Activated CD8-positive, alpha-beta T cell treated with anti-CD3 and anti-CD28 coated beads, Interleukin-2, amount 10 ng/mL, durations not matched to agents 7 days and 5 days (primary cell): ENCODE data around the gene MRPL49. TPM values are rescaled to one million over a fixed set of nuclear protein-coding genes. Genes with fewer than 3 reads are reported as not detected.

Source experiments
- ATAC-seq: fragments of 150-1000 bp; cut with Tn5 transposase; one replicate; pipeline ENCODE4 v1.10.0; 2021; ENCODE audit warnings: moderate library complexity
- CTCF ChIA-PET: fragments of 350-600 bp; sonication (Branson Sonifier 250); formaldehyde crosslinking; loops from one replicate; lab custom pipeline; 2021; ENCODE audit warnings: antibody characterized with exemption; lab: Charles Lee
- POLR2A ChIA-PET: fragments of 350-600 bp; sonication (Branson Sonifier 250); formaldehyde crosslinking; loops from one replicate; lab custom pipeline; 2021; ENCODE audit warnings: antibody characterized with exemption; lab: Charles Lee
- DNase-seq: peaks from one replicate; pipeline ENCODE4 v3.0.0-alpha.2; 2020
- H3K27ac Mint-ChIP-seq: one replicate; pipeline ENCODE4 v1.8.0; 2021; ENCODE audit warnings: mild to moderate bottlenecking, mixed read lengths
- H3K27me3 Mint-ChIP-seq: one replicate; pipeline ENCODE4 v1.8.0; 2021; ENCODE audit warnings: low read depth, mixed read lengths
- H3K36me3 Mint-ChIP-seq: one replicate; pipeline ENCODE4 v1.8.0; 2021; ENCODE audit warnings: low read depth, mixed read lengths
- H3K4me1 Mint-ChIP-seq: one replicate; pipeline ENCODE4 v1.8.0; 2021; ENCODE audit warnings: low read depth, mixed read lengths
- H3K4me3 Mint-ChIP-seq: one replicate; pipeline ENCODE4 v1.8.0; 2021; ENCODE audit warnings: mild to moderate bottlenecking, mixed read lengths
- H3K9me3 Mint-ChIP-seq: one replicate; pipeline ENCODE4 v1.8.0; 2022; ENCODE audit warnings: mixed read lengths; ENCODE audit not compliant: insufficient read depth
- total RNA-seq, 2 experiments: library from RNA; stranded (reverse); gene quantifications; one replicate each; pipeline ENCODE4 v1.2.3, GENCODE V29; 2021

The MRPL49 gene
- total RNA-seq, 2 experiments from 2014 or later, result 47.3 to 51.1 TPM

DNA sequence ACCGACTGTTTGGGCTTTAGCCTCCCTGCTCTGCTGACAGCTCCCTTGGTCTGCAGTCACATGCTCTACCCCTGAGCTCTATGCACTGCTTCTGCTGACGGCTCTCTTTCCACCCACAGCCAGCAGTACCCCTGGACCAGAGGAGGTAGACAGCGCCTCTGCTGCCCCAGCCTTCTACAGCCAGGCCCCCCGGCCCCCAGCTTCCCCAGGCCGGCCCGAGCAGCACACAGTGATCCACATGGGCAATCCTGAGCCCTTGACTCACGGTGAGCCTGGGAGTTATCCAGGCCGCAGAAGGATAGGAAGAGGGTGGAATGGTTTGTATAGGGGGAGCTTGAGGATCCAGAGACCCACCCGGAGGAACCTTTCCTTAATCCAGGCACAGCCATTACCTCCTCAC, 35.3 kb upstream of the MRPL49 start:
- DNase-seq, result no peak
- Mint-ChIP-seq H3K36me3 (peaks cover 53% of the 10 kb centered on the region), H3K27ac (no peak overlapping the region), H3K4me1 (peaks cover 30% of the 10 kb centered on the region), H3K9me3 (no peaks in the 10 kb centered on the region), H3K4me3 (no peak overlapping the region), H3K27me3 (no peaks in the 10 kb centered on the region)
- ATAC-seq, result no peak
- ChIA-PET POLR2A (interaction anchor here (1.3 to 1.7 kb wide), 3 partner anchors 8 to 12 kb away, joined by 4 to 5 read pairs (median 4); partner anchors contain the start of gene VPS51), CTCF (interaction anchor here (2.0 kb wide), 1 partner anchor 8 kb away, joined by 8 read pairs; no protein-coding TSS in a partner anchor)

DNA sequence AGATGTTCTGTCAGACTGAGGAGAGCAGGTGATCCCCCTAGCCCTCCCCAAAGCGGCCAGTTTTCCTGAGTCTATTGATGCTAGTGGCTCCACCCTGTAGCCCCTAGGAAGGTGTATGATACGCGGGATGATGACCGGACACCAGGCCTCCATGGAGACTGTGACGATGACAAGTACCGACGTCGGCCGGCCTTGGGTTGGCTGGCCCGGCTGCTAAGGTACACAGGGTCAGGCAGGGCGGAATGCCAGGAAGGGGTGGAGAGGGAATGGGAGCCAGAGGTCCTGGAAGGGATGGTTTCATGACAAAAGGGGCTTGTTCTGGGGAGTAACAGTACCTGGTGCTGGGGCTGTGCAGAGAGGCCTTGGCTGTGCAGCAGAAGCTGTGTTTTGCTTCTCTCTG, 34.9 kb upstream of the MRPL49 start:
- no peak for ATAC-seq
- Mint-ChIP-seq H3K4me1 (peaks cover 26% of the 10 kb centered on the region), H3K4me3 (no peak overlapping the region), H3K36me3 (peaks cover 49% of the 10 kb centered on the region), H3K27me3 (no peaks in the 10 kb centered on the region), H3K27ac (no peak overlapping the region), H3K9me3 (no peaks in the 10 kb centered on the region)
- POLR2A ChIA-PET, result interaction anchor here (1.3 to 1.7 kb wide), 2 partner anchors 8 to 9 kb away, joined by 4 to 5 read pairs; partner anchors contain the start of gene VPS51
- CTCF ChIA-PET, result no interaction called here
- no peak for DNase-seq

DNA sequence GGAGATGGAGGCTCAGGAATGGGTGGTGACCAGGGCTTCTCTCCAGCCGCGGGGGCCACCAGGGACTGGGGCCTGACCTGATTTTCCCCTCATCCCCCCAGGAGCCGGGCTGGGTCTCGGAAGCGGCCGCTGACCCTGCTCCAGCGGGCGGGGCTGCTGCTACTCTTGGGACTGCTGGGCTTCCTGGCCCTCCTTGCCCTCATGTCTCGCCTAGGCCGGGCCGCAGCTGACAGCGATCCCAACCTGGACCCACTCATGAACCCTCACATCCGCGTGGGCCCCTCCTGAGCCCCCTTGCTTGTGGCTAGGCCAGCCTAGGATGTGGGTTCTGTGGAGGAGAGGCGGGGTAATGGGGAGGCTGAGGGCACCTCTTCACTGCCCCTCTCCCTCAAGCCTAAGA, 34.3 kb upstream of the MRPL49 start:
- no peak overlapping the region for H3K27ac Mint-ChIP-seq
- POLR2A ChIA-PET, result interaction anchor here (1.7 kb wide), 1 partner anchor 8 kb away, joined by 5 read pairs; the partner anchor contains the start of gene VPS51
- CTCF ChIA-PET, result no interaction called here

DNA sequence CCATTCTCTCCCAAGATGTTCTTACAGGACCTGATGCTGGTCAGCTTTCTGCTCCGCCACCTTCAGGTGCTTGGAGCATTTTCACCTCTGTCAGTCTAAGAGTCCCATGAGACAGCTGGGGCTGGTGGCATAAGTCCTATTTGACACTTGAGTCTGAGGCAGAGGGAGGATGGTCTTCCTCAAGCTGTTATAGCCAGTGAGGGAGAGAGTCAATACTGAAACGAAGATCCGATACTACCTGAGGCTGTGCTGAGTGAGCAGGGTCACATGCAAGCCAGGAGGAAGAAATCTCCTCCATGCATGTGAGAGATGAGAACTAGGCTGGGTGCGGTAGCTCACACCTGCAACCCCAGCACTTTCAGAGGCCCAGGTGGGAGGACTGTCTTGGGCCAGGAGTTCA, 32.5 kb upstream of the MRPL49 start:
- H3K27me3 Mint-ChIP-seq, result no peaks in the 10 kb centered on the region
- H3K36me3 Mint-ChIP-seq, result peaks cover 30% of the 10 kb centered on the region
- no peak overlapping the region for H3K4me3 Mint-ChIP-seq
- H3K27ac Mint-ChIP-seq, result no peak overlapping the region
- H3K9me3 Mint-ChIP-seq, result no peaks in the 10 kb centered on the region
- ATAC-seq (no peak), DNase-seq (no peak)
- POLR2A ChIA-PET, result interaction anchor here (1.2 to 1.7 kb wide), 2 partner anchors 14 to 33 kb away, joined by 3 to 4 read pairs; partner anchors contain the start of genes FAU and MRPL49
- CTCF ChIA-PET, result interaction anchor here (1.3 to 1.5 kb wide), 2 partner anchors 11 to 146 kb away, joined by 3 to 6 read pairs; no protein-coding TSS in a partner anchor
- H3K4me1 Mint-ChIP-seq, result peaks cover 12% of the 10 kb centered on the region

More for the DNA sequence above, 34.3 kb upstream of the MRPL49 start:
- Mint-ChIP-seq H3K36me3 (peaks cover 44% of the 10 kb centered on the region), H3K4me3 (no peak overlapping the region), H3K4me1 (peaks cover 21% of the 10 kb centered on the region), H3K27me3 (no peaks in the 10 kb centered on the region), H3K9me3 (no peaks in the 10 kb centered on the region)
- no peak for ATAC-seq
- no peak for DNase-seq

DNA sequence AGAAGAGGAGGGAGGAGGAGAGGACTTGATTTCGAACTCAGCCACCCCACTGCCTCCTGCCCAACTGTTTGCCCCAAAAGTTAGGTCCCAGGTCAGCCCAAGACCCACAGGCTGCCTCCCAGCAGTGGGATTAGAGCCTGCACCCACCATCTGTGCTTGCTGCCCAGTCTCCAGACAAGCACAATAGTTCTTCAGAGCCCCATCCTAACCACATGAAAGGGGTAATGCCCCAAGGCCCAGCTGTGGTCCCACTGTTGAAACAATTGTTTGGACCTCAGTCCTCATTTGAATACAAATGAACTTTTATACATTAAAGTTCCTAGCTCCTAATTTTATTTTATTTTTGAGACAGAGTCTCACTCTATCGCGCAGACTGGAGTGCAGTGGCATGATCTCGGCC, 31.5 kb upstream of the MRPL49 start:
- peaks cover 29% of the 10 kb centered on the region for H3K36me3 Mint-ChIP-seq
- H3K27ac Mint-ChIP-seq, result no peak overlapping the region
- H3K4me1 Mint-ChIP-seq, result peaks cover 6% of the 10 kb centered on the region
- DNase-seq, result no peak
- ATAC-seq, result no peak
- H3K4me3 Mint-ChIP-seq, result no peak overlapping the region
- ChIA-PET POLR2A (interaction anchor here (1.2 kb wide), 1 partner anchor 21 kb away, joined by 3 read pairs; no protein-coding TSS in a partner anchor), CTCF (interaction anchor here (1.3 to 2.3 kb wide), 4 partner anchors 12 to 147 kb away, joined by 3 to 6 read pairs (median 5); no protein-coding TSS in a partner anchor)
- no peaks in the 10 kb centered on the region for H3K27me3 Mint-ChIP-seq
- H3K9me3 Mint-ChIP-seq, result no peaks in the 10 kb centered on the region

DNA sequence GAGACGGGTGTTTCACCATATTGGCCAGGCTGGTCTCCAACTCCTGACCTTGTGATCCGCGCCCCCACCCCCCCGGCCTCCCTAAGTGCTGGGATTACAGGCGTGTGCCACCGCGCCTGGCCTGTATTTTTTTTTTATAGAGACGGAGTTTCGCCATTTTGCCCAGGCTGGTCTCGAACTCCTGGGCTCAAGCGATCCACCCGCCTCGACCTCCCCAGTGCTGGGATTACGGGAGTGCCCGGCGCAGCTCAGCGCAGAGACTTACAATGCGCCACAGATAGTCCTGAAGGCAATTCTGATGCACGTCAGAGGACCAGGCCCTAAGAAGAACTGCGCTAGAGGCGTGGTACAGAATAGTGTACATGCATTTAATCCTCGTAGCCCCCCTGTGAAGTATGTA, 26.7 kb upstream of the MRPL49 start:
- peak overlapping the region; percentile 98 for H3K27ac Mint-ChIP-seq
- H3K4me1 Mint-ChIP-seq, result peaks cover 20% of the 10 kb centered on the region
- H3K9me3 Mint-ChIP-seq, result no peaks in the 10 kb centered on the region
- ATAC-seq, result no peak
- CTCF ChIA-PET, result interaction anchor here (0.6 to 7.8 kb wide), 9 partner anchors 10 to 226 kb away, joined by 3 to 117 read pairs (median 8); partner anchors contain the start of genes CDCA5, TM7SF2 and ZNHIT2
- H3K4me3 Mint-ChIP-seq, result peak overlapping the region; percentile 93
- H3K36me3 Mint-ChIP-seq, result peaks cover 9% of the 10 kb centered on the region
- H3K27me3 Mint-ChIP-seq, result no peaks in the 10 kb centered on the region
- POLR2A ChIA-PET, result interaction anchor here (0.6 to 2.9 kb wide), 11 partner anchors 9 to 131 kb away, joined by 3 to 30 read pairs (median 6); partner anchors contain the start of genes CDCA5, FAU, MRPL49 and SYVN1
- DNase-seq, result no peak

DNA sequence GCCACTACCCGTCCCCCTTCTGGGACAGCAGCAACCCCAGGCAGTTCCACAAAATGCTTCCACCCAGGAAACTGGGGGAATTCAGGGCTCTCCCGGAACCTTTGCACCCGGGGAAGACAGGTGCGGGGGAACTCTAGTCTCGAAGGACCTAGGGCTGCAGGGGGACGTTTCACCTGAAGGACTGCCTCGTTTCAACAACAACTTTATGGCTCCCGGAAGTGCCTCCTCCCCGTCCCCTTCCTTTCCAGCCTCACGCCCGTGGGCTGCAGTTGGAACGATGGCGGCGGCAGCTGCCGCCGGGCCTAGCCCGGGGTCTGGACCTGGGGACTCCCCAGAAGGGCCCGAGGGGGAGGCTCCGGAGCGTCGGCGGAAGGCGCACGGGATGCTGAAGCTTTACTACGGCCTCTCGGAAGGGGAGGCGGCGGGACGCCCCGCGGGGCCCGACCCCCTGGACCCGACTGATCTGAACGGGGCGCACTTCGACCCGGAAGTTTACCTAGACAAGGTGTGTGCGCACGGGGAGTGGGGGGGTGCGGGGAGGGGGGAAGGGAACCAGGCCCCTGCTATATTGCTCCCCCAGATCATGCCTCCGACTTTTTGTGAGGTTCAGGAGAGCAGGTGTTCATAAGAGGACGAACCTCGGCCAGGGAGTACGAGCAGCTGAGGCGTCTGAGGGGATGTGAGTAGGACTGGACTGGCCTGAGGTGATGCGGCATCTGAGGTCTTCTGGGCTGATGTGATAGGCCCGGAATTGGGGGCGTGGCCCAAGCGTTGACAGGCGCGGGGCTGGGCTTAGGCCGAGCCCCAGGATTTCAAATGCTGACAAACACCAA, 25.9 kb upstream of the MRPL49 start, which contains the start of gene VPS51:
Gene VPS51 (plus strand): TSS at position 241 of the 833 bp plus-strand sequence. CDS start 37 bp downstream, at position 278.
- H3K4me3 Mint-ChIP-seq, result peak within 1 kb of the TSS; percentile 93
- ChIA-PET CTCF (interaction anchor here (1.0 to 7.8 kb wide), 5 partner anchors 13 to 83 kb away, joined by 3 to 117 read pairs (median 4); partner anchors contain the start of genes SAC3D1, TM7SF2 and ZNHIT2), POLR2A (interaction anchor here (0.8 to 2.9 kb wide), 19 partner anchors 9 to 233 kb away, joined by 3 to 30 read pairs (median 5); partner anchors contain the start of genes ARL2, CDCA5, FAU and MRPL49)
- ATAC-seq, result peak; percentile 97
- peaks cover 9% of the 10 kb centered on the region for H3K36me3 Mint-ChIP-seq
- no peaks in the 10 kb centered on the region for H3K27me3 Mint-ChIP-seq
- peak within 1 kb of the TSS; percentile 98 for H3K27ac Mint-ChIP-seq
- no peaks in the 10 kb centered on the region for H3K9me3 Mint-ChIP-seq
- peaks cover 20% of the 10 kb centered on the region for H3K4me1 Mint-ChIP-seq
- DNase-seq, result peak; percentile 92

DNA sequence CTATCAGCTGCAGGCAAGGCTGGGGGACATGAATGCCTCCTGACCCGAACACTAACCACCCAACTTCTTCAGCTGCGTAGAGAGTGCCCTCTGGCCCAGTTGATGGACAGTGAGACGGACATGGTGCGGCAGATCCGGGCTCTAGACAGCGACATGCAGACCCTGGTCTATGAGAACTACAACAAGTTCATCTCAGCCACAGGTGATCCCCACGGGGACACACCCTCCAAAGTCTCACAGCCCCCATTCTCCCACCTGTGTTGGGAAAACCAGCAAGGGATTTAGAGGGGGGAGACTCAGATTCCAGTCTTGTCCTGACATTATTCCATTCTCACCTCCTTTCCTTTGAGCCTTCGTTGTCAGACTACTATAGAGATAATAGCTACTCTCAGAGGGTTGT, 25.2 kb upstream of the MRPL49 start:
- Mint-ChIP-seq H3K4me3 (peak overlapping the region; percentile 93), H3K27me3 (no peaks in the 10 kb centered on the region), H3K4me1 (peaks cover 20% of the 10 kb centered on the region), H3K36me3 (peaks cover 9% of the 10 kb centered on the region), H3K27ac (peak overlapping the region; percentile 98), H3K9me3 (no peaks in the 10 kb centered on the region)
- ChIA-PET CTCF (interaction anchor here (1.0 to 7.8 kb wide), 5 partner anchors 14 to 84 kb away, joined by 3 to 117 read pairs (median 4); partner anchors contain the start of genes SAC3D1, TM7SF2 and ZNHIT2), POLR2A (interaction anchor here (0.6 to 2.9 kb wide), 19 partner anchors 10 to 234 kb away, joined by 3 to 30 read pairs (median 5); partner anchors contain the start of genes ARL2, CDCA5, FAU and MRPL49)
- DNase-seq (no peak), ATAC-seq (no peak)

DNA sequence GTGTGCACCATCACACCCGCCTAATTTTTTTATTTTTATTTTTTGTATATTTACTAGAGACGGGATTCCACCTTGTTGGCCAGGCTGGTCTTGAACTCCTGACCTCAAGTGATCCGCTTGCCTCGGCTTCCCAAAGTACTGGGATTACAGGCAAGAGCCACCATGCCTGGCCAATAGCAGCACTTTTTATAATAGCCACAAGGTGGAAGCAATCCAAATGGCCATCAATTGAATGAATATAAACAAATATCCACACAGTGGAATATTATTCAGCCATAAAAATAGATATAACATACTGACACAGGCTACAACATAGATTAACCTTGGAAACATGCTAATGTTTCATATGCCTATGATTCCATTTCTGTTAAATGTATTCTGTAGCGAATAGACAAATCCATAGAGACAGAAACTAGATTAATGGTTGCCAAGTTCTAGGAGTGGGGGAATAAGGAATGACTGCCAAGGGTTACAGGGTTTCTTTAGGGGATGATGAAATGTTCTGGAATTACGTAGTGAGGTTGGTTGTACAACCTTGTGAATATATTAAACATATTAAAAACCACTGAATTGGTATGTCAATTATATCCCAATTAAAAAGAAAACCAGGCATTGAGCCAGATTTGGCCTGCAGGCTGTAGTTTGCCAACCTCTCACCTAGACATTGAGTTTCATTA, 21.3 kb upstream of the MRPL49 start:
- ChIA-PET CTCF (interaction anchor here (0.9 to 7.8 kb wide), 5 partner anchors 10 to 179 kb away, joined by 3 to 117 read pairs (median 9); partner anchors contain the start of genes TM7SF2 and ZNHIT2), POLR2A (interaction anchor here (1.0 to 1.5 kb wide), 3 partner anchors 8 to 34 kb away, joined by 3 to 6 read pairs (median 3); partner anchors contain the start of gene SYVN1)
- H3K27ac Mint-ChIP-seq, result no peak overlapping the region
- H3K4me3 Mint-ChIP-seq, result no peak overlapping the region
- H3K36me3 Mint-ChIP-seq, result peaks cover 24% of the 10 kb centered on the region
- H3K9me3 Mint-ChIP-seq, result no peaks in the 10 kb centered on the region
- no peak for DNase-seq
- ATAC-seq, result no peak
- peaks cover 33% of the 10 kb centered on the region for H3K4me1 Mint-ChIP-seq
- H3K27me3 Mint-ChIP-seq, result no peaks in the 10 kb centered on the region

DNA sequence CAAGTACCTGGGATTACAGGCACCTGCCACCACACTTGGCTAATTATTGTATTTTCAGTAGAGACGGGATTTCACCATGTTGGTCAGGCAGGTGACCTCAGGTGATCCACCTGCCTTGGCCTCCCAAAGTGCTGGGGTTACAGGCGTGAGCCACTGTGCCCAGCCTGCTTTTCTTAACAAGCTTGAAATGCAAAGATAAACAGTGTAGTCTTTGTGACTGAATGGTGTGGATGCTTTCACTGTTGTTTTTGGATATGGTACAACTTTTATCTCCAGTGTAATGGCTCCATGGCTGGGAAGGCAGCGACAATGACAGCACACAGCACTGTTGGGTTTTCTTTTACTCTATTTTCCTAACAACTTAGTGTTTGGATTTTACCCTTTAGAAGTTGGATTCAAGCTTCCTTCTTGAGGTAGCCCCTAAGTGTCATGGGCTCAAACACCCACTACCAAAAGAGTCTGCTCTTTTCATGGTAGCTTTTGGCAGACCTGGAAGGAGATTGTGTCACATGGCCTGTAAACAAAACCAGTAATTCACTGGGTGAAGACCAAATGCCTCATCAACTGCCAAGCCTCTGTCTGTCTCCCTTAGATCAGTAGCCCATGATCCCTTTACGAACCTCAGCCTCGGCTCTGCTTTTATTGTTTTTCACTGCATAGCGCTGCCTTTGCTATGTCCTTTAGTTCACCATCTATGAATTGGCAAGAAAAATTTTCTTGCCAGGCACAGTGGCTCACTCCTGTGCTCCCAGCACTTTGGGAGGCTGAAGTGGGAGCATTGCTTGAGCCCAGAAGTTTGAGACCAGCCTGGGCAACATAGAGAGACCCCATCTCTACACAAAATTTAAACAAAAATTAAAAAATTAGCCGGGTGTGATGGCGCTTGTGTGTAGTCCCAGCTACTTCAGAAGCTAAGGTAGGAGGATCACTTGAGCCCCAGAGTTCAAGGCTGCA, 19.7 kb upstream of the MRPL49 start:
- no peak overlapping the region for H3K4me3 Mint-ChIP-seq
- ChIA-PET POLR2A (interaction anchor here (1.0 to 2.6 kb wide), 4 partner anchors 8 to 32 kb away, joined by 3 to 8 read pairs (median 6); partner anchors contain the start of genes FAU, MRPL49, SYVN1 and ZNHIT2), CTCF (interaction anchor here (2.0 to 2.9 kb wide), 2 partner anchors 8 to 10 kb away, joined by 9 to 15 read pairs; no protein-coding TSS in a partner anchor)
- H3K9me3 Mint-ChIP-seq, result no peaks in the 10 kb centered on the region
- ATAC-seq (no peak), DNase-seq (no peak)
- no peak overlapping the region for H3K27ac Mint-ChIP-seq
- peaks cover 23% of the 10 kb centered on the region for H3K4me1 Mint-ChIP-seq
- H3K27me3 Mint-ChIP-seq, result no peaks in the 10 kb centered on the region
- peaks cover 34% of the 10 kb centered on the region for H3K36me3 Mint-ChIP-seq
